ENCODE results near the gene ADNP2. TPM values are rescaled to one million over a fixed set of nuclear protein-coding genes. Genes with fewer than 3 reads are reported as not detected.

ADNP2 gene, protein sequence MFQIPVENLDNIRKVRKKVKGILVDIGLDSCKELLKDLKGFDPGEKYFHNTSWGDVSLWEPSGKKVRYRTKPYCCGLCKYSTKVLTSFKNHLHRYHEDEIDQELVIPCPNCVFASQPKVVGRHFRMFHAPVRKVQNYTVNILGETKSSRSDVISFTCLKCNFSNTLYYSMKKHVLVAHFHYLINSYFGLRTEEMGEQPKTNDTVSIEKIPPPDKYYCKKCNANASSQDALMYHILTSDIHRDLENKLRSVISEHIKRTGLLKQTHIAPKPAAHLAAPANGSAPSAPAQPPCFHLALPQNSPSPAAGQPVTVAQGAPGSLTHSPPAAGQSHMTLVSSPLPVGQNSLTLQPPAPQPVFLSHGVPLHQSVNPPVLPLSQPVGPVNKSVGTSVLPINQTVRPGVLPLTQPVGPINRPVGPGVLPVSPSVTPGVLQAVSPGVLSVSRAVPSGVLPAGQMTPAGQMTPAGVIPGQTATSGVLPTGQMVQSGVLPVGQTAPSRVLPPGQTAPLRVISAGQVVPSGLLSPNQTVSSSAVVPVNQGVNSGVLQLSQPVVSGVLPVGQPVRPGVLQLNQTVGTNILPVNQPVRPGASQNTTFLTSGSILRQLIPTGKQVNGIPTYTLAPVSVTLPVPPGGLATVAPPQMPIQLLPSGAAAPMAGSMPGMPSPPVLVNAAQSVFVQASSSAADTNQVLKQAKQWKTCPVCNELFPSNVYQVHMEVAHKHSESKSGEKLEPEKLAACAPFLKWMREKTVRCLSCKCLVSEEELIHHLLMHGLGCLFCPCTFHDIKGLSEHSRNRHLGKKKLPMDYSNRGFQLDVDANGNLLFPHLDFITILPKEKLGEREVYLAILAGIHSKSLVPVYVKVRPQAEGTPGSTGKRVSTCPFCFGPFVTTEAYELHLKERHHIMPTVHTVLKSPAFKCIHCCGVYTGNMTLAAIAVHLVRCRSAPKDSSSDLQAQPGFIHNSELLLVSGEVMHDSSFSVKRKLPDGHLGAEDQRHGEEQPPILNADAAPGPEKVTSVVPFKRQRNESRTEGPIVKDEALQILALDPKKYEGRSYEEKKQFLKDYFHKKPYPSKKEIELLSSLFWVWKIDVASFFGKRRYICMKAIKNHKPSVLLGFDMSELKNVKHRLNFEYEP
- 10 to 100 TPM; 18.1 to 22.6 (median 19.9) TPM for total RNA-seq

DNA sequence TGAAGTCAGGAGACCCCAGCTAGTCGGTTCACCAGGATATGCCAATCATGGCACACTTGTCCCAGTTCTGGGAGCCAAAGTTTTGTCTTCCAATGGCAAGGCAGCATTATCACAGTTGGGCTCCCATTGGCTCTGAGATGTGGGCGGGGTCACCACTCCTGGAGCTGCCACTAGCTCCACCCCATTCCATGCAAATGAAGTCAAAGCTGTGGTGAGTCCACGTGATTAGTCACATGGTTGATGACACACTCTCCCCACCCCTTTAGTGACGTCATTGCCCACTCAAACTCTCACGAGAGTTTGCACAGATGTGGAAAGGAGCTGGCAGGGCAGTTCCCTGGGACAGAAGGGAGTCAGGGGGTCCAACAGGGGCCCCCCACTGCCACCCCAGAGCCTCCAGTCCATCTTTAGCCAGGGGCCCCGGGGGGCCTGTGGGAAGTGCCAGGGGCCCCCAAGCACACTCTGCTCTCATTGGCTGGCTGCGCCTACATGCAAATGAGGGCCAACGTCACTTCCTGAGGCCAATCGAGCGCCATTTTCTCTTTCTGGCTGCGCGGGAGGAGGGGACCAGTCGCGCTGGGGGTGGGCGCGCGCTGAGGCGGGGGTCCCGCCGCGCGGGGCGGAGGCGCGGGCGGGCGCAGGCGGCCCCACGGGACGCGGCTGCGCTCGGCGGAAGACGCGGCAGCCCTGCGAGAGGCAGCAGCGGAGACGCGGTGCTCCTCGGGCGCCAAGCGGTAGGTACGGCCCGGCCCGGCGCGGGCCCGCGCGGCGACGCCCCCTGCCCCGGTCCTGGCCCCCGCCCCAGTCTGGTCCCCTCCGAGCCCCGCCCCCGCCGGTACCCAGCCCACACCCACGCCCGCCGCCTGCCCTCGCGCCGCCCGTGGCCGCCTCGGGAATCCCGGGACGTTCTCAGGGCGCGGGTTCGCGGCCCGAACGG, at the start of gene ADNP2:
Gene ADNP2, plus strand, starts transcription at position 524 of the 937 bp plus-strand sequence. CDS start 8,281 bp downstream, outside the sequence.
- peak; percentile 85 to 96 for DNase-seq (ENCODE audit: low spot score in 2 of 2)
- TF ChIP-seq POLR2A (IDR thresholded peaks at IDR 0.05) (no peak), CTCF (IDR thresholded peaks at IDR 0.05) (no peak)
- 2 to 15% methylated on average over 8 to 52 of the region's 76 CpGs for WGBS, 2 donors
- peak within 1 kb of the TSS; percentile 74 for H3K4me3 ChIP-seq (ENCODE audit: low read depth, poor library complexity, severe bottlenecking)
- intact Hi-C loops (cut with DNase I; ENCODE audit: low total_unique reads): no loop called here

- TF ChIP-seq POLR2A (IDR thresholded peaks at IDR 0.05) (no peak), CTCF (IDR thresholded peaks at IDR 0.05) (no peak)
- intact Hi-C loops (cut with DNase I; ENCODE audit: low total_unique reads): no loop called here
- no peak for DNase-seq (ENCODE audit: low spot score in 2 of 2)
- WGBS, 2 donors: 88 to 90% methylated on average over 6 of the region's 6 CpGs
- H3K4me3 ChIP-seq (ENCODE audit: low read depth, poor library complexity, severe bottlenecking): no peak overlapping the region
Measured at GRCh38 chr18:80059945-80060344, 49.1 kb upstream of the ADNP2 start.

GRCh38 chr18:80065705-80066104, 43.4 kb upstream of the ADNP2 start:
- peak in 1 of 2 donors; percentile 31 for DNase-seq (ENCODE audit: low spot score in 2 of 2)
- no peak overlapping the region for H3K4me3 ChIP-seq (ENCODE audit: low read depth, poor library complexity, severe bottlenecking)
- intact Hi-C loops (cut with DNase I; ENCODE audit: low total_unique reads): no loop called here
- 85 to 91% methylated on average over 7 to 9 of the region's 9 CpGs for WGBS, 2 donors
- TF ChIP-seq POLR2A (IDR thresholded peaks at IDR 0.05) (no peak), CTCF (IDR thresholded peaks at IDR 0.05) (no peak)

- peak in 1 of 2 donors; percentile 75 for DNase-seq (ENCODE audit: low spot score in 2 of 2)
- intact Hi-C loops (cut with DNase I; ENCODE audit: low total_unique reads): no loop called here
- no peak overlapping the region for H3K4me3 ChIP-seq (ENCODE audit: low read depth, poor library complexity, severe bottlenecking)
- 86 to 96% methylated on average over 8 of the region's 8 CpGs for WGBS, 2 donors
- TF ChIP-seq POLR2A (IDR thresholded peaks at IDR 0.05) (no peak), CTCF (IDR thresholded peaks at IDR 0.05) (no peak)
Measured at GRCh38 chr18:80067321-80067720, 41.7 kb upstream of the ADNP2 start.

DNA sequence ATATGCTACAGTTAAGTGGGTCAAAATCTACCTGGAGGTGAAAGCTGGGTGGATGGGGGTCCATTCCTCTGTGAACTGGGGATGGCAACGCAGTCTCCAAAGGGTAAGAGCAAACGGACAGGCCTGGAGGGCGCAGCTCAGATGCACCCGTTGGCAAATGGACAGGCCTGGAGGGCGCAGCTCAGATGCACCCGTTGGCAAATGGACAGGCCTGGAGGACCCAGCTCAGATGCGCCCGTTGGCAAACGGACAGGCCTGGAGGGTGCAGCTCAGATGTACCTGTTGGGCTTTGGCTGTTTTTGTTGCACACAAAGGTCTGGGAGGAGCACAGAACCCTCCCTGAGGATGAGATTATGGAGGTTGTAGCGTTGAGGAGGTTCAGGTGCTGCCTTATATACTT, 41.2 kb upstream of the ADNP2 start:
- TF ChIP-seq CTCF (IDR thresholded peaks at IDR 0.05) (no peak), POLR2A (IDR thresholded peaks at IDR 0.05) (no peak)
- intact Hi-C loops (cut with DNase I; ENCODE audit: low total_unique reads): no loop called here
- WGBS, 2 donors: 62 to 68% methylated on average over 10 of the region's 10 CpGs
- H3K4me3 ChIP-seq (ENCODE audit: low read depth, poor library complexity, severe bottlenecking): no peak overlapping the region
- DNase-seq (ENCODE audit: low spot score in 2 of 2): no peak
